ENCODE measurements around the gene STARD6. TPM values are rescaled to one million over a fixed set of nuclear protein-coding genes. Genes with fewer than 3 reads are reported as not detected.
"Not testable (repeated sequence)": the region's sequence is repeated elsewhere in the genome, so short reads cannot be mapped to it uniquely, and the experiment has no call there.

Gene STARD6
- total RNA-seq, 2 donors from 2014 or later: not detected

DNA sequence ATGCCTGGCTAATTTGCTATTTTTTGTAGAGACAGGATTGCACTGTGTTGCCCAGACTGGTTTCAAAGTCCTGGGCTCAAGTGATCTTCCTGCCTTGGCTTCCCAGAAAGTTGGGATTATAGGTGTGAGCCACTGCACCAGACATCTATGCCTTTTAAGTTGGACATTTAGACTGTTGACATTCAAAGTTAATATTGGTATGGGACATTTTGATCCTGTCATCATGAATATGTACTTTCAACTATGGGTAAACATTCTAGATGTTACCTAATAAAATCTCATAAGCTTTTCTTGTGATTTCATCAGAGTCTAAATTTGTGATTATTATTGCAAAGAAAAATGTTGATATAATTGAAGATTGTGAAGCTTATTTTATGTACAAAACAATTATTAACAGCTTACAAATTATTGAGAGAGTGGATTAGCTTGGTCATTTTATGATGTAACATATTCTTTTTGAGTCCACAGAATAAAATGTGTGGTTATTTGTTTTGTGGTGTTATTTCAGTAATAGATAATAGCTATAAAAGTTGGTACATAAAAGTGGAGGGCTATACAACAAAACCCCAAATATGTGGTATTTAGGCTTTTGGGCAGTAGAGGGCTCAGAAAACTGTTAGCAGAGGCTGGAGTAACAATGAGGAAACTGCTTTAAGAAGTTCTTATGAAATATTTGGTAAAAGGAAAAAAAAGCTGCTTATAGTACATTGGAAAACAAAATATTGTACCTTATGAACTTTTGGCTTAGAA, 41.4 kb downstream of the STARD6 start:
- TF ChIP-seq, protein P1, sequence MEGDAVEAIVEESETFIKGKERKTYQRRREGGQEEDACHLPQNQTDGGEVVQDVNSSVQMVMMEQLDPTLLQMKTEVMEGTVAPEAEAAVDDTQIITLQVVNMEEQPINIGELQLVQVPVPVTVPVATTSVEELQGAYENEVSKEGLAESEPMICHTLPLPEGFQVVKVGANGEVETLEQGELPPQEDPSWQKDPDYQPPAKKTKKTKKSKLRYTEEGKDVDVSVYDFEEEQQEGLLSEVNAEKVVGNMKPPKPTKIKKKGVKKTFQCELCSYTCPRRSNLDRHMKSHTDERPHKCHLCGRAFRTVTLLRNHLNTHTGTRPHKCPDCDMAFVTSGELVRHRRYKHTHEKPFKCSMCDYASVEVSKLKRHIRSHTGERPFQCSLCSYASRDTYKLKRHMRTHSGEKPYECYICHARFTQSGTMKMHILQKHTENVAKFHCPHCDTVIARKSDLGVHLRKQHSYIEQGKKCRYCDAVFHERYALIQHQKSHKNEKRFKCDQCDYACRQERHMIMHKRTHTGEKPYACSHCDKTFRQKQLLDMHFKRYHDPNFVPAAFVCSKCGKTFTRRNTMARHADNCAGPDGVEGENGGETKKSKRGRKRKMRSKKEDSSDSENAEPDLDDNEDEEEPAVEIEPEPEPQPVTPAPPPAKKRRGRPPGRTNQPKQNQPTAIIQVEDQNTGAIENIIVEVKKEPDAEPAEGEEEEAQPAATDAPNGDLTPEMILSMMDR (IDR thresholded peaks at IDR 0.05): no peak
- Histone ChIP-seq H3K27me3 (no peaks in the 10 kb centered on the region), H3K4me1 (no peaks in the 10 kb centered on the region), H3K4me3 (no peak overlapping the region), H3K36me3 (no peaks in the 10 kb centered on the region), H3K27ac (no peak overlapping the region), H3K9me3 (no peaks in the 10 kb centered on the region)
- DNase-seq (ENCODE audit: low spot score): no peak

DNA sequence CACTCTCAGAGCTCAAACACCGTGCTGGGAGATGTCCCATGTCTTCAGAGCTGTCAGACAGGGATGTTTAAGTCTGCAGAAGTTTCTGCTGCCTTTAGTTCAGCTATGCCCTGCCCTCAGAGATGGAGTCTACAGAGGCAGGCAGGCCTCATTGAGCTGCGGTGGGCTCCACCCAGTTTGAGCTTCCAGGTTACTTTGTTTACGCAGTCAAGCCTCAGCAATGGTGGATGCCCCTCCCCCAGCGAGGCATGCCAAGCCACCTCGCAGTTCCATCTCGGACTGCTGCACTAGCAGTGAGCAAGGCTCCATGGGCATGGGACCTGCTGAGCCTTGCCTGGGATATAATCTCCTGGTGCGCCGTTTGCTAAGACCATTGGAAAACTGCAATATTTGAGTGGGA, 48.1 kb downstream of the STARD6 start:
- H3K4me3 ChIP-seq; H3K27me3 ChIP-seq; H3K27ac ChIP-seq; DNase-seq (ENCODE audit: low spot score); H3K36me3 ChIP-seq; H3K4me1 ChIP-seq; H3K9me3 ChIP-seq: not testable (repeated sequence)

DNA sequence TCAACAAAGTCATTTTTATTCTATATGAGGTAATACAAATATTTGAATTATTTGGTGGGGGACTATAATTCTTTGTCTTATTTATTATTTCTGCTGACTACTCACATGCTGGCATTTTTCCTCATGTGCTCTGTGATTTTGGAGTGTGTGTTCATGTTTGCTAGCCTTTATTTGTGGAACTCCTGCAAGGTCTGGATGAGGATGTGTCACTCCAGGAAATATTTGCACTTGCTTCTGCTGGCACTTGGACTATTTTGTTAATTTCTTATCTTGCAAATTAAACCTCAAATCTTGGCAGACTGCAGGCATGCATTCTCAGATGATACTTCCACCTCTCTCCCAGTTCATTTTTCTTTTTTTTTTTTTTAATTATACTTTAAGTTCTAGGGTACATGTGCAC, 54.2 kb downstream of the STARD6 start:
- Histone ChIP-seq H3K4me3 (no peak overlapping the region), H3K36me3 (no peaks in the 10 kb centered on the region), H3K4me1 (no peaks in the 10 kb centered on the region), H3K27me3 (no peaks in the 10 kb centered on the region), H3K9me3 (peaks cover 0 to 22% of the 10 kb centered on the region in 2 donors), H3K27ac (no peak overlapping the region)
- DNase-seq (ENCODE audit: low spot score): no peak
- TF ChIP-seq, protein P1 (IDR thresholded peaks at IDR 0.05): no peak

DNA sequence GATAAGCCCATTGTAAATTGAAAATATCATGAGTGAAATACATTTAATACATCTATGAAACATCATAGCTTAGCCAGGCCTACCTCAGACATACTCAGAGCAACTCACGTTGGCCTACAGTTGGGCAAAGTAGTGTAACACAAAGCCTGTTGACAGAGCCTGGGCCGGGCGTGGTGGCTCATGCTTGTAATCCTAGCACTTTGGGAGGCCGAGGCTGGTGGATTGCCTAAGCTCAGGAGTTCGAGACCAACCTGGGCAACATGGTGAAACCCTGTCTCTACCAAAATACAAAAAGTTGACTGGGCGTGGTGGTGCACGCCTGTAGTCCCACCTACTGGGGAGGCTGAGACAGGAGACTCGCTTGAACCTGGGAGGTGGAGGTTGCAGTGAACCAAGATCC, 58.7 kb downstream of the STARD6 start:
- H3K4me1 ChIP-seq; H3K27me3 ChIP-seq; H3K4me3 ChIP-seq; DNase-seq (ENCODE audit: low spot score); H3K27ac ChIP-seq; H3K36me3 ChIP-seq: not testable (repeated sequence)
- H3K9me3 ChIP-seq: peaks cover 0 to 22% of the 10 kb centered on the region in 2 donors

DNA sequence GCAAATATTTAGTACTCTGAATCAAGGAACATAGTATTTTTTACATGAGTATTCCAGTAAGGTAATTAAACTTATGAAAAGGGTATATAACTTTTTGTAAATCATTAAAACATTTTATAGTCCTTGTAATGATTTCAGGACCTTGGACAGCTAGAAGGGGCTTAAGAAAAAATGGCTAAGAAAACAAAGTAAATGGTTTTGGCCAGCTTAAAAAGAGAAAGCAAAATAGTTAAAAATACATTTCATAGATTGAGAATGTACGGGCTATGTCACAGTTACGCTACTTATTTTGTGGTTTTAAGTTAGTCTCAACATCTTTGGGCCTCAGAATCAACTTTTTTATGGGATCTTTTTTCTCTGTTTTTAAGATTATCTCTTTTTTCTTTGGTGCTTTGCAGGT, 61.6 kb downstream of the STARD6 start:
- no peaks in the 10 kb centered on the region for H3K4me1 ChIP-seq
- H3K4me3 ChIP-seq: no peak overlapping the region
- no peak overlapping the region for H3K27ac ChIP-seq
- H3K9me3 ChIP-seq: peaks cover 0 to 21% of the 10 kb centered on the region in 2 donors
- no peaks in the 10 kb centered on the region for H3K27me3 ChIP-seq
- peaks cover 16% of the 10 kb centered on the region for H3K36me3 ChIP-seq
- DNase-seq (ENCODE audit: low spot score): no peak
- TF ChIP-seq, protein P1 (IDR thresholded peaks at IDR 0.05): no peak

DNA sequence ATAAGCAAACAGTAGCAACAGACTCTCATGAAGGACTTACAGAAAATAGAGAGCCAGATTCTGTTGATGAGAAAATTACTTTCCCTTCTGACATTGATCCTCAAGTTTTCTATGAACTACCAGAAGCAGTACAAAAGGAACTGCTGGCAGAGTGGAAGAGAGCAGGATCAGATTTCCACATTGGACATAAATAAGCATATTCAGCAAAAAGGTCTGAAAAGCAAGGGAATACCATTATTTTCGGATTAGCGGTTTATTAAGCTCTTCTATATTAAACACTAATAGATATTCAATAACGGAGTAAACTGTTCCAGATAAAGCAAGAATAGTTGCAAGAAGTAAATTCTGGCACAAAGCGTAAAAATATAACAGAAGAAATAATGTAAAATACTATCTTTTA, 63.4 kb downstream of the STARD6 start:
- DNase-seq (ENCODE audit: low spot score): no peak
- H3K4me1 ChIP-seq: no peaks in the 10 kb centered on the region
- TF ChIP-seq, protein P1 (IDR thresholded peaks at IDR 0.05): no peak
- H3K4me3 ChIP-seq: no peak overlapping the region
- H3K36me3 ChIP-seq: peaks cover 21% of the 10 kb centered on the region
- H3K27ac ChIP-seq: no peak overlapping the region
- H3K9me3 ChIP-seq: peaks cover 0 to 4% of the 10 kb centered on the region in 2 donors
- no peaks in the 10 kb centered on the region for H3K27me3 ChIP-seq
